LoVo (cell line): ENCODE data around the gene SIX5.

Experiments
- DNase-seq: peaks from one replicate; pipeline ENCODE4 v3.0.0-alpha.2; 2016; ENCODE audit warnings: low spot score

Gene SIX5

GRCh38 chr19:45792470-45793177 lies 23.6 kb upstream of the SIX5 start, which contains the start of gene DMWD:
DMWD (minus strand) TSS chr19:45792845; CDS start chr19:45792756, 89 bp downstream.
- DNase-seq: peak; percentile 99

DNA sequence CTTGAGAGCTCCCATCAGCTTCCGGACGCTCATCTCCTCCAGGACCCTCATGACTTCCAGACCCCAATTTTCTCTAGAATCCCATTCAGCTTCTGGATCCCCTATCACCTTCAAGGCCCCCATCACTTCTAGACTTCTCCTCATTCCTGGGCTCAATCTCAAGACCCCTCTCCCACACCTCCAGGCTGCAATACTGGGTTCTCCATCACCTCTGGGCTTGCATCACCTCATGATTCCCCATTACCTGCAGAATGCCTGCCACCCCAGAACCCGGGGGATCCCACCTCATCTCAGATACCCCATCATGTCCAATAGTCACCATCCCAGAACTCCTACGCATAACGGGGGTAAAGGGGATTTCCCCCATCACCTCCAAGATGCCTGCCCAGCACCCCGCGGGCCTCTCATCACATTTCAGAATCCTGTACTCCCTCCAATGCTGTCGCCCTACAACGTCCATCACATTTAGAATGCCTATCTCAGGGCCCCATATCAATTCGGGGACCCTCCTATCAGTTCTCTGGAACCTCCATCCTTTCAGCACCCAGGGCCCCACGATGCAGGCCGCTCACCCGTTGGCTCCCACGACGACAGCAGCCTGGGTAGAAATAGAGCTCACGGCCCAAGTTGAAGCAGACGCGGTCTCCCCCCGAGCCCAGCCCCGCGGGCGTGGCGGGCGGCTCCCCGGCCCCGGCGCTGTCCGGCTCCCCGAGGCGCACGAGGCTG lies 22.9 kb upstream of the SIX5 start:
- DNase-seq: no peak

- DNase-seq: no peak
These were observed 21.9 kb upstream of the SIX5 start for GRCh38 chr19:45790942-45791341.

- no peak for DNase-seq
These were observed 20.2 kb upstream of the SIX5 start for GRCh38 chr19:45789035-45789786.

DNA sequence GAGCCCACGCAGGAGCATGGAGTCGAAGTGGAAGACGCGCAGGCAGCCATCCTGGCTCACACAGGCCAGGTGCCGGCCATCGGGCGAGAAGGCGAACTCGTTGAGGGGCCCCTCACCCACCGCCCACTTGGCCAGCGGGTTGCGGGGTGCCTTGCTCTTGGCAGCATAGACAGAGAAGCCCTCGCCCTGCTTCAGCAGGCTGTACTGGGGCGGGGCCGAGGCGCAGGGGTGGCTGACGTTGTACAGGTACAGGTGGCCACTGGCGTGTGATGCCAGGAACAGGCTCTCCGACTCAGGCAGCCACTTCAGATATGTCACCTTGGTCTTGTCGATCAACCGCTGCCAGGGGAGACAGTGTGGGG lies 17.5 kb upstream of the SIX5 start:
- DNase-seq: no peak

DNA sequence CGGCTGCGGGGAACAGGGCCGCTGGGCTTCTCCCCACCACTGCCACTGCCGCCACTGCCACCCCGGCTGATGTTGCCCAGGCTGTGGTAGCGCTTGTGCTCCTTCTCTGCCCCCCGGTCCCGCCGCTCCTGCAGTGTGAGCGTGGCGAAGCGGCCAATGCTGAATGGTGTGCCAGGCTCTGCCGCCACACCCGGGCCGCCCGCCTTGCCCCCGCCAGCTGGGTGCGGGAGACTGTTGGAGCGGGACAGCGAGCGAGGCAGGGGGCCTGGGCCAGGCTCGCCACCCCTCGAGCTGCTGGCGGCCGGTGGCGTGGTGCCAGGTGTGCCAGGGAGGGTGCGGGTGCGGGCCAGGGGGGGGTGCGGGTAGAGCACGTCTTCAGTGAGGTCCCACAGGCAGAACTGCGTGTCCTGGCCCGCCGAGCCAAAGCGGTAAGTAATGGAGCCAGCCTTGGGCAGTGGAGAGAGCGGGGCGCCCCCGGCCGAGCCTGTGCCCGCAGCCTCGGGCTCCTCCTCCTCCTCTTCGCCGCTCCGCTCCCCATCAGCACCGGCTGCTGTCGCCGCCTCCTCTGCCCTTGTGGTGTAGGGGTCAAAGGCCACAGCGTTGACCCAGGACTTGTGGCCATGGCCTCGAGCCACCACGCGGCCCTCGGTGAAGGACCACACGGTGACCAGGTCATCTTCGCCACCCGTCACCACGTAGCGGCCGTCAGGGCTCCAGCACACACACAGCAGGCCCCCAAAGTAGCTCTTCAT lies 16.9 kb upstream of the SIX5 start:
- DNase-seq: no peak

- no peak for DNase-seq
These were observed 16.0 kb upstream of the SIX5 start for GRCh38 chr19:45785097-45785496.

DNA sequence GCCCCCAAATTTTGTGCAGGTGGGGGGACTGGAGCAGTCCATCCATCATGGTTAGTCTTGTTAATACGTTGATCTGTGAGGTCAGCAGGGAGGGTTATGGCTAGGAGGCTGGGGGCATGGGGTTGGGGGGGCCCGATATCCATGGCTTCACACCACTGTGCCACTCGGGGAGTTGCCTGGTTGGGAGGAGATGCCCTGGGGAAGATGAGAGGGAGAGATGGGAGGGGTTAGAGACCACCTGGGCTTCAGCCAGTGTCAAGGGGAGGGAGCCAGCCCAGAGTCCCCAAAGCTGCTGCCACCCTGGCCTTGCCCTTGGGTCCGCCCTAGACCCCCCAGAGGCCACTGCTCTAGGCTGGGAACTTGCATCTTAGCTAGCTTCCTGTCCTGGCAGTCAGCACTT lies 15.0 kb upstream of the SIX5 start:
- no peak for DNase-seq

DNA sequence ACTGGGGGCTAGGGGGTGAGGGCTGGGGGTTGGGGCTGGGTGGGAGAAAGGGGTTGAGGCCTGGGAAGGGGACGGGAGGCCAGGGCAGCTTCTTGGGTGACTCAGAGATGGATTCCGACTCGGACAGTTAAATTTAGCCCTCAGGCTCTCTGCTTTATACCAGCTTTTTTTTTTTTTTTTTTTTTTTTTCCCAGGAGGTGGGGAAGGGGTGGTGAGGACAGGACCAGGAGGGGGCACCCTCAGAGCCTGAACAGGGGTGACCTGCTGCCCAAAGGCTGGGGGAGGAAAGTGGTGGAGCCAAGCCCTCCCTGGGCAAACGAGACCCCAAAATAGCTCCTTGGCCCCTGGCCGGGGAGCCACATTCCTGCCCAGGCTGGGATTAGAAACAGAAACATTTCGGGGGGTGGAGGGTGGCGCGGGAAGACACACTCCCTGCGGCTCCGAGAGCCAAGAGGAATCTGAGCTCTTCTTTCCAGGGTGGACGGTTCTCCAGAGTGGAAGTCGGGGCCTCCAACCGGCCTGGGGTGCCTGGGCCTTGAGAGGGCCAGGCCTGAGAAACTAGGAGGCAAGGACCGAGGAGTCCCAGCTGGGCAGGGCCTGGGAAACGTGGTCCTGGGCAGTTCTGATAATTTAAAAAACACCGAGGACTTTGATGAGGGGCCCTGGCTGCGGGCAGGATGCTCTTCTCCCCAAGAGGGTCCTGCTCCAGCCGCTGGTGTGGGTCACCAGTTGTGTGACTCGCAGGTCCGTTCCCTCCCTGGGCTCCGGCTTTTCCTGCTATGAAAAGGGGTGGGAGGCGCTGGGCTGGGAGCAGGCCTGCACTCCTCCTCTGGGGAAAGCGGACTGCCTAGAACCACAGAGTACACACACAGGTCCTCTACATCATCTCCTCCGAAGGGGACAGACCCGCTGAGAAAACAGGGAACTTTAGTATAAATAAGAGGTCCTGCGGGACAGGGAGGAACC lies 14.1 kb upstream of the SIX5 start:
- no peak for DNase-seq

DNA sequence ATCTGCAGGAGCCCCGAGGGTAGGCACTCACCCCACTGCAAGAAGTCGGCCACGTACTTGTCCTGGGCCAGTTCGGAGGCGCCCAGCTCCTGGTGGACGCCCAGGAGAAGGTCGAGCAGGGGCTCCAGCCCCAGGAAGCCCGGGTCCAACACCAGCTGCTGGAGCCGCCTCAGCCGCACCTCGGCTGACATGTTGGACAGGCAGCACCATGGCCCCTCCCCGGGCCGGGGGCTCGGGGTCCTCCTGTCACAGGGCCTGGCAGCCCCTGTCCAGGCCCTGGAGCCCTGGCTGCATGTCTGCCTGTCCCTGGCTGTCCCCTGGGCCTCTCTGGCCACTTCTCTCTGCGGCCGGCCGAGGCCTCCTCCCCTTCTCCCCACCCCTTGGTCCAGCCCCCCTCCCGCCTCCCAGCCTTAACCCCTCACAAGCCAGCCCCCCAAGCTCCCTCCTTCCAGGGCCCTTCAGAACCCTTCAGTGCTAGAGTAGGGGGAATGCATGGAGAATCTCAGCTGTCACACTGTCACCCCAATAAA lies 13.2 kb upstream of the SIX5 start, which contains the start of gene DMPK:
TSS of gene DMPK (minus strand) at position 329 of the 530 bp plus-strand sequence. CDS start at position 191, 138 bp downstream.
- DNase-seq: no peak

GRCh38 chr19:45781214-45782161 lies 12.4 kb upstream of the SIX5 start:
- no peak for DNase-seq

DNA sequence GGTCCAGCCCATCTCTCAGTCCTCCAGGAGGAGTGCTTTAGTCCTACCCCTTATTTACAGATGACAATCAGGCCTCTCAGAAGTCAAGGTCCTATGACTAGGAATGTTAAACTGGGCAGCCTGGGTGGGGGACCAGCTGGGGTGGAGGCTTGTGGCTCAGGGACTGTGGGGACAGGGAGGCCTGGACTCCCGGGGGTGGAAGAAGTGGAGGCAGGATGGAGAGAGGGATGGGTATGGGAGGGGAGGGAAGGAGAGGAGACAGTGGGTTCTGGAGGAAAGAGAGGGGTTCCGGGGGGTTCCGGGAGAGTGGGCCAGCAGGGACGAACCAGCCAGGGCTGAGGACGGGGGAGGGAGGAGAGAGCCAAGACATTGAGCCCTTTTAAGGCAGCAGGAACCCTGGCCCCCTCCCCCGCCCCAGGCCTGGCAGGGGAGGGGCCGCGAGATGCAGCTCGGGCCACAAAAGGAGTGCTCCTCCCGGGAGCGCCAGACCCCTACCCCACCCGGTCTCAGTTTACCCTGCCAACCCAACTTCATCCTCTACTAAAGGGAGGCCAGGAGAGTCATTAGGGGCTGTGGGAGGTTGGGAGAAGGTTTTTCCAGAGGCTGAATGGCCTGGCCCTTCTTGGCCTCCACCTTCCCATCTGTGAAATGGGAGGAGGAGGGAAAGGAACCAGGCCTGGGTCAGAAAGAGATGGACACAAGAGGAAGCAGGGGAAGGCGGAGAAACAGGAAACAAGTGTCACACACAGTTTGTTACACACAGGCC lies 11.6 kb upstream of the SIX5 start:
- no peak for DNase-seq

DNA sequence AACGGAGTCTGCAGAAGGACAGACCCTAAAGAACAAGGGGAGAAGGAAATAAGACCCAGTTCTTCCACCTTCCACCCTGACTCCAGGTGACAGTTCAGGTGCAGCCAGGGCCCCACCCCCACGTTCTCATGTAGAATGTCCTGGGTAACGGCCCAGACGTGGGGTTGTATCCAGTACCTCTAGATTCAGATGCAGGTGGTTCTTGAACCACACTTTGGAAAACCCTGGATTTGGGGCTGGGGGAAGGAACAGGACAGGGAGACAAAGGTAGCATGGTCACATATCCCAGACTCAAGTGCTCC lies 11.0 kb upstream of the SIX5 start:
- DNase-seq: no peak

- DNase-seq: peak; percentile 67
These were observed 10.4 kb upstream of the SIX5 start for GRCh38 chr19:45779231-45780145.

GRCh38 chr19:45778010-45778661 lies 9.1 kb upstream of the SIX5 start:
- no peak for DNase-seq

- DNase-seq: no peak
These were observed 8.4 kb upstream of the SIX5 start for GRCh38 chr19:45777395-45777961.

GRCh38 chr19:45774765-45775164 lies 5.7 kb upstream of the SIX5 start:
- DNase-seq: no peak
